ENCODE data around the gene RRP1. TPM values are rescaled to one million over a fixed set of nuclear protein-coding genes. Genes with fewer than 3 reads are reported as not detected.

Gene RRP1
- polyA plus RNA-seq, 12 donors, result 14.4 to 32.8 (median 17.7) TPM; not detected in 1

DNA sequence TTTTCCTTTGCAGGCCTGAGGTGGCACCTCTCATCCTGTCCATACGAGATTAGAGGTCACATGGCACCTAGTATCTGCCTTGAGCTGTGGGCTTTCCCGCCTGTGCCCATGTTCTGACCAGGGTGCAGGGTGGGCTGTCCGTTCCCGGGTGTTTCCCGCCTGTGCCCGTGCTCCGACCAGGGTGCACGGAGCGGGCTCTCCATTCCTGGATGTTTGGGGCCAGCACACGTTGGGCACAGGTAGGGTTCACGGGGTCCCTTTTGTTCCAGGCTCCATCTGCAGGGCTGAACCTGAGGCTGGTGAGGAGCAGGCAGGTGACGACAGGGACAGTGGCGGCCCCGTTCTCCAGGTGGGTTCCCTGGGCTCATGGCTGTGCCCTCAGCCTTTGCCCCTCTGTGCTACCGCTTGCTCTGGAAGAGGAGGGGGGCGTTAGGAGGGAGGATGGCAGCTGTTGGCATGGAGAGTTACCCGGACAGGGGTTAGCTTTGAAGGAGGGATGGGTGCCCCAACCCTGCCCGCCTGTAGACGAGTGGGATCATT lies 10.0 kb downstream of the RRP1 start:
- no peak for DNase-seq

- no peak for DNase-seq
Measured at GRCh38 chr21:43800124-43800523, 10.7 kb downstream of the RRP1 start.

- DNase-seq, result no peak
Measured at GRCh38 chr21:43800566-43800965, 11.2 kb downstream of the RRP1 start.

- DNase-seq, result no peak
Measured at GRCh38 chr21:43801006-43801783, 11.8 kb downstream of the RRP1 start.

DNA sequence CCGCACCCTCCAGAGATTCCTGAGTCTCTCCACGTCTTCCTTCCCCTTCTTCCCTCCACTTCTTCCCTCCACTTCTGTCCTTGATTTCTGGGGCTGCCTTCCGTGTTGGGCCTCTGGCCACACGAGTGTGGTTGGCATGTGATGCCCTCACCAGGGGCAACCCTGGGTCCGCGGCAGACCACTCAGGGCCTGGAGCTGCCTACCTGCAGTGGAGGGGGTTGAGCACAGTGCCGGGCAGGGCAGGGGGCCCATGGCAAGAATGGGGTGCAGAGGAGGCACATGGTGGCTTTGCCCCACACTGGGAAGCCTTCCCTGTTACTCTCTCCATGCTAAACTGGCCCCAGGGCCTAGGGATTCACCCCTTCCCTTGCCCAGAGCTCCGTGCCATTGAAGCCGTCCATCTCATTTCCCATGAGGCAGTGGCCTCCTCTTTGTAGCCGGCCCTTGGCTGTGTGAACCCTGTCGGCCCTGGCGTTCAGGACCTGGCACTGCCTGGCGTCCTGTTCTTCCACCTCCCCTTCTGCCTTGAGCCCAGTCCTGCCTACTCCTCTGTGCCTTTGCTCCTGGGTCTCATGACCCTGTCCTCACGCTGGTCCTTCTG lies 13.4 kb downstream of the RRP1 start:
- DNase-seq, result no peak

DNA sequence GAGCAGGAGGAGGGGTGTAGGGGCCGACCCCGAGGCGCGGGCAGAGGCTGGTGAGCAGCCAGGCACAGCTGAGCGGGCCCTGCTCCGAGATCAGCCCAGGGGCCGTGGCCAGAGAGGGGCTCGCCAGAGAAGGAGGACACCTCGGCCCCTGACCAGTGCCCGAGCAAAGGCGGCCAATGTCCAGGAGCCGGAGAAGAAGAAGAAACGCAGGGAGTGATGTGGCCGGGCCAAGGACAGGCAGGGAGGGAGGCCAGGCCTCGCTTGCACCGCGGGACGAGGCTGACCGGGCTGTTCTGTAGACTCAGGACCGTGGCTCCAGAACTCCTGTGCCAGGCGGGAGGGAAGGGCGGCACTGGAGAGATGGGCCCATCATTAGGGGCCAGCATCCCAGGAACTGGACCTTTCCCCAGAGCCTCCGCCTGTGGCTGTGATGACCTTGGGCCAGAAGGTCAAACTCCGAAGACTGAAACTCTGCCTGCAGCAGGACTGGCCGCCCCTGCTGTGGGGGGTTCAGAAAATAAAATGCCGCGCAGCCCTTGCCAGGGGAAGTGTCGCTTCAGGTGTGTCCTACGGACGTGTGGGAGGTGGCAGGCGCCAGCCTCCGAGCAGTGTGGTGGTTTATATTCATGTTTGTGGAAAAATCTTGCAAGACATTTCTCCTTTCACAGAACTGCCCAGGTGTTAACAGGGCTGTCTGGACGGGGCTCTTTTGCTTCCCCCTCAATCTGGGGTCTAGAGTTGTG lies 14.4 kb downstream of the RRP1 start:
- no peak for DNase-seq

DNA sequence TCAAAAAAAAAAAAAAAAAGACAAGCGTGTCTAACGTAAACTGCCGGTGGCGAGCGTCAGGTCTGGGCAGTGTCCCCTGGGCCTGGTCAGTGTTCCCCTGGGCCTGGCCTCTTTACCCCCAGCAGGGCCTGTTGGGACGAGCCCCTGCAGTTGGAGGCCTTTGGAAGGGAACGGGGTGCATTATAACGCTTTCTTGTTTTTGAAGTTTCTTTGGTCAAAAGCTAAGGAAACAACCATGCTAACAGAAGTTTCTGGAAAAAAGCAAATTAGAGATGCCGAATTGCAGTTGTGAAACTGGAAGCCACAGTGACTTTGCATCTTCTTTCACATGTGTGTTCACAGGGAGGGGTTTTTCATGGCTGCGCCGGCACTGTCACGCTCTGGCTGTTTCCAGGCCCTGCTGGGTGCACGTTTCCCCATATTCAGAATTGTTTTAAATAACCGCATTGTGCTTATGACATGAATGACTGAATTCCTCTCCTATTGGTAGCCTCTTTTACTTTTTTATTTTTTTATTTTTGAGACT lies 16.0 kb downstream of the RRP1 start:
- no peak for DNase-seq

GRCh38 chr21:43806017-43806710 lies 16.8 kb downstream of the RRP1 start:
- no peak for DNase-seq

- no peak for DNase-seq
Measured at GRCh38 chr21:43808367-43808766, 19.0 kb downstream of the RRP1 start.

- no peak for DNase-seq
Measured at GRCh38 chr21:43808832-43809251, 19.5 kb downstream of the RRP1 start.

DNA sequence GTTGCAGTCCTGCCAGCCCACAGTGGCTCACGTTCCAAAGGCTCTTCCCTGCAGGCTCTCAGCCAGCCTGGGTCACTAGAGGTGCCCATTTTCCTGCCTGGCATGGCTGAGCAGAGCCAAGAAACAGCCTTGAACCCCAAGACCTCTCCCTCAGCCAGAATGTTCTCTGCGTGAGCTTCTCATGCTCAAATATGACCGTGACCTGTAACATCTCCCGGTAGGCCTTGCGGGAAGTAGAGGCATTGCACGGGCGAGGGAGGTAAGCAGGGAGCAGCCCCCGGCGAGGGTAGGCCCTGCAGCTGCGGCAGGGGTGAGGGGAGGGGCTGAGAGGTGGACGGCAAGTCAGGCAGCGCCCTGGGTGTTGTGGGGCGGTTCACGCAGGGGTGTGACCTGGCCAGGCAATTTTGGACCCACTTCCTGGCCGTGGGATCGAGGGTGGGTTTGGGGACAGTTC lies 20.0 kb downstream of the RRP1 start:
- DNase-seq, result no peak

DNA sequence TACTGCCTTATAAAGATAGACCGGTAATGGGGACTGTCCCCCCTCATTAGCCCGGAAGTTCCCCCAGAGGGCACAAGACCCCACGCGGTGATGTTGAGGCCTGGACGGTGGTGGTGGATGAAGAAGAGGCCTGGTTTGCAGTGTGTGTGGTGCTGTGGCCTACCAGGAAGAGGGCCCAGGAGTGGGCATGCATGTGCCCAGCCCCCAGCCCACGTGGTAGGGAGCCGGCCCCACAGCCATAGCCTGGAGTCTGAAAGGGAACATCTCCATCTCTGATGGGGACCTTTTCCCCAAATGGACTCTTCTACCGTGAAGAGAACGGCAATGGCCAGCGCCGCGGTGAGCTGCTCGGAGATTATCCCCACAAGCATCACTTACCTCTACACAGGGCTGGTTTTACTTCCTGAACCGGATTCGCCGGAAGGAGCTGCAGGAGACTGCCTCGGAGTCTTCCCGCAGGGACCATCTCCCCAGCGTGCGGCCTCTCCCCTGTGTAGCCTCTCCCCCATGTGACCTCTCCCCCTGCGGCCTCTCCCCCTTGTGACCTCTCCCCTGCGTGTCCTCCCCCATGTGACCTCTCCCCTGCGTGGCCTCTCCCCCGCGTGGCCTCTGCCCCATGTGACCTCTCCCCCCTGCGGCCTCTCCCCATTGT lies 20.6 kb downstream of the RRP1 start:
- DNase-seq, result no peak

DNA sequence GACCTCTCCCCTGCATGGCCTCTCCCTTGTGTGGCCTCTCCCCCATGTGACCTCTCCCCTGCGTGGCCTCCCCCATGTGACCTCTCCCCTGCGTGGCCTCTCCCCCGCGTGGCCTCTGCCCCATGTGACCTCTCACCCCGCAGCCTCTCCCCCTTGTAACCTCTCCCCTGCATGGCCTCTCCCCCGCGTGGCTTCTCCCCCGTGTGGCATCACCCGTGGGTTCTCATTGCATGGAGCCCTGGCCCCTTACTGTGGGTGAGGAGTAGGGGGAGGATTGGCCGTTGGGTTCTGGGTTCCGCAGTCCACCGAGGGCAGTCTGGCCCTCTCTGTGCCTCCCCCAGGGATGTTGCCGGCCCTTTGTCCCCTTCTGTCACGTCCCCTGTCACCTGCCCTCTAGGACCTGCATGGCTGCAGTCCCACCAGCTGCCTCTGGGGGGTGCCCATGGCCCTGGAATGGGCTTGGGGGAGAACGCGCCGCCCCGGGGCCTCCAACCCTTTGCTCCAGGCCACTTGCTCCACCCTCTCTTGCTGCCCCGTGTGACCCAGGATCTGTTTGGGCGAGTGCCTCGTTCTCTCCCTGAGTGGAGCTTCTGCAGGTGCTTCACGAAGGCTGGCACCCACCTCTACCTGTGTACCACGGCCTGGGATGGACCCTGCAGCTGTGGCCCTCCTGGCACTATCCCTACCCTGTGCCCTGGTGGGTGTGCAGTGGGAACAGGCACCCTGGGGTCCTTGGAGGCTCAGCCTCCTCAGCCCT lies 21.3 kb downstream of the RRP1 start:
- DNase-seq, result peak; percentile 69

DNA sequence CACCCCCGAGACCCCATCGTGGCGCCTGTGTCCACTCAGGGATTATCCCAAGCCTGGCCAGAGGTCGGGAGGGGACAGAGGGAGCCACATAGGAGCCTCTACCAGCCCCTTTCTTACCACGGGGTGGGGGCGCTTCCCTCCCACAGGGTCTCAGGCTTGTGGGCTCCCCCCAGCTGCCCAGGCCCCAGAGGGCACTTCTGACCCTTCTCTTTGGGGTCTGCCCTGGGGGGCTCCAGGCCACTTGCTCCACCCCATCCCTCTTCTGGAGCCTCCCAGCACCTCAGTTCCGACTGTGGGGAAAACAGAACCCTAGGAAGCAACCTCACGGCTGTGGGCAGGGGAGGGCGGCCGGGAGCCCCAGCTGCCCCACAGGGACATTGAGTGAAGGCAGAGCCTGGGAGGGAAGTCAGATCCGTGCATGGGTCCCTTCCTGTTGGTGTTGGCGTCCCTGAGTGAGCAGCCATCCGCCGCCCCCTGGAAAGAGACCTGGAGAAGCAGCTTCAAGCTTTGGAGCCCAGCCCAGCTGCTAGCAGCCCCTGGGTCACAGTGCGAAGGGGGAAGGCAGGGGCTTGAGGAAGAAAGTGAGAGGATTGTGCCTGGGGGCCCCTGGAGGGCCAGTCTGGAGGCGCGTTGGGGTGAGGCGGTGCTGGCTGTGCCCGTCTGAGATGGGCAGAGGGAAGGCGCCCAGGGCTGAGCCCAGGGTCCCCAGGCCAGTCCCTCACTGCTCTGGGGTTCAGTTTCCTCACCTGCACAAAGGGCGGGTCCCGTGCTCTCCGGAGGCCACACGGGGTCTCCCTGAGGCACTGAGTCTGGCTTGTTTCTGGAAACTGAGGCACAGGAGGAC lies 22.1 kb downstream of the RRP1 start:
- no peak for DNase-seq

DNA sequence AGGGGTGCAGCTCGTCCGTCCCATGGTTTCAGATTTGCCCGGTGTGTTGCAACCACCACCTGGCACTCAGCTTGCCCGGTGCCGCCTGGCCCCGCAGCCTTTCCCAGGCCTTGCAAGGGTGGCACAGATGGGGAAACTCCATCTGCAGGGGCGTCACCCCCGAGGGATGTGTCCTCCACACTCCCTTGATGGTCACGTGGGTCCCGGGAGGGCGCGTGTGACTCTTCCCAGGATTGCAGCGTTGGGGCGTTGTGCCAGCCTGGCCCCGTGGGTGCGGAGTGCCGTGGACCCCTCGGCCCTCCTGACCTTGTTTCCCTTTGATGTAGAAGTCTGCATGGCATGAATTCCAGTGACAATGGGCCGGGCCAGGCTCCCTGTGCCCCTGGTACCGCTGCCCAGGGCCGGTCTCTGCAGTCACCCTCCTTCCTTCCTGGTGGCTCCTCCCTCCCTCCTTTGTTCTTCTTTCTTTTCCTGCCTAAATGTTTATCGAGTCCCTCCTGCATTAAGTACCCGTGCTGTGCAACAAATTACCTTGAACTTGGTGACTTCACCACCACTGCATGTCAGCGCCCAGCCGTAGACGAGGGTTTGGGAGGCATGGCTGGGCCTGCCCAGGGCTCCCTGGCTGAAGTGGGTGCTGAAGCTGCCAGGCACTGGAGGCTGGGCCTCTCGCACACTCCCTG lies 22.9 kb downstream of the RRP1 start:
- DNase-seq, result no peak

DNA sequence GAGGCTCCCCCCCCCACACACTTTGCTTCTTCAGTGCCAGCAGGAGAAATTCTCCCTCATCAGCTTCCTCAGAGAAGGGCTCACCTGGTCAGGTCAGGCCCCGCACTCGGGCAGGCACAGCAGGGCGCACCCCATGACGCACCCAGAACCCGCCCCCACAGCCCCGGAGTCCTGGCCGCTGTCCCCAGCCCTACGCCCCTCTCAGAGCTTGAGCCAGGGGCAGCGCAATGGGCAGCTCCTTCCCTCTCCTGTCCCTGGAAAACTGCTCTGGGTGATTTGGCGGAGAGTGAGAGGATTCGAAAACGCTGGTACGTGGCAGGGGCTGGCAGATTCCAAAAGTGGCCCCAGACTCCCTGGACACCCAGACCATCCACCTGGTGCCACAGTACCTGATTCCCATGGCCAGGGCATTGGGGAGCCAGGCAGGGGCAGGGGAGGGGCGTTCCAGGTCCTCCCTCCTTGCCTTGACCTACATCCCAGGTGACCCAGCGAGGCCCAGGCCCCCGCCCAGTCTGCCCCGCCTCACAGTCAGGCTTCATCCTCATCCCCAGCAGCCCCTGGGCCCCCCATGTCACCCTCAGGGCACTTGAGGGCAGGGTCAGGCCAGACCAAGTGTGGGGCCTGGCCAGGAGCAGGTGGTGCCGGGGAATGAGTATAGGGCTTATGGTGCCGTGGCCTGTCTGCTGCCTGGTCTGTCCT lies 23.7 kb downstream of the RRP1 start:
- DNase-seq, result no peak

DNA sequence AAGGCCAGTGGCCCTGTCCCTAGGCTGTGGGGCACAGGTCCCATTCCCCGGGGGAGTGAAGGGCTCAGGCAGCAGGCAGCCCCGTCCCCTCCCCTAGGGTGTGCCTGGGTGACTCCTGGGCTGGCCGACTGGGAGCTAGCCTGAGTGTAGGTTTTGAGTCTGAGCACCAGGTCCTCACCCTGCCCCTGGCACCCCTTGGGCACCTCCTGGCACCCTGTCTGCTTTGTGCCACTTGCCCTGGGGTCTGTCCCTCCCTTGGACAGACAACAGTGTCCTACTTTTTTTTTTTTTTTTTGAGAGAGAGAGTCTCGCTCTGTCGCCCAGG lies 24.2 kb downstream of the RRP1 start:
- no peak for DNase-seq
